Measurements from ENCODE around the gene JARID2. TPM values are rescaled to one million over a fixed set of nuclear protein-coding genes. Genes with fewer than 3 reads are reported as not detected.
"Not testable (repeated sequence)": the region's sequence is repeated elsewhere in the genome, so short reads cannot be mapped to it uniquely, and the experiment has no call there.

JARID2 gene
- total and polyA plus RNA-seq, 7 donors = 1.8 to 7.8 (median 6.1) TPM

GRCh38 chr6:15292721-15293302 is 46.9 kb downstream of the JARID2 start:
- Histone ChIP-seq H3K4me3 (no peak overlapping the region), H3K4me1 (peaks cover 0 to 34% (median 27%) of the 10 kb centered on the region in 4 donors), H3K27ac (no peak overlapping the region), H3K36me3 (no peaks in the 10 kb centered on the region), H3K27me3 (no peaks in the 10 kb centered on the region), H3K9me3 (no peaks in the 10 kb centered on the region)
- no peak for DNase-seq
- TF ChIP-seq POLR2AphosphoS5 (IDR thresholded peaks at IDR 0.05) (no peak), EP300 (IDR thresholded peaks at IDR 0.05) (no peak), POLR2A (IDR thresholded peaks at IDR 0.05) (no peak), CTCF (IDR thresholded peaks at IDR 0.05) (no peak)
- intact Hi-C loops (cut with DNase I) = no loop called here
- WGBS, 2 donors = 93 to 94% methylated on average over 7 of the region's 7 CpGs

DNA sequence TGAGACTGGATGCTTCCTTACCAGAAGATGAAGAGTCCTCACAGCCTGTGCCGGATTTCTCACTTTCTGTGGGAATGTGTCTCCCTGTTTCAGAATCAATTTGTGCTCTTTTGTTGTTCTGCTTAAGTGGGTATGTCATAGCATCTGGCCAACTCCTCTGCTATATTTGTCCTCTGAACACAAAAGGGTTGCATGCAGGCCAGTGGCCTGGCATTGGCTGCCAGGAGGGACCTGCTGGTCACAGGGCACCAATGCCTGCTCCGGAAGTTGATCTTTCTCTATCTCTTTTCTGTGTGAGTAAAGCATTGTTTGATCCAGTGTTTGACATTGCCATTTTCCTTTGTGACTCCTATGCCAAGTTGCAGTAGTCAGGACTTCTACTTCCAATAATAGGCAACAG is 47.8 kb downstream of the JARID2 start:
- Histone ChIP-seq H3K27me3 (no peaks in the 10 kb centered on the region), H3K9me3 (no peaks in the 10 kb centered on the region), H3K4me3 (no peak overlapping the region), H3K36me3 (no peaks in the 10 kb centered on the region), H3K27ac (no peak overlapping the region), H3K4me1 (peaks cover 0 to 31% (median 28%) of the 10 kb centered on the region in 4 donors)
- intact Hi-C loops (cut with DNase I) = no loop called here
- WGBS, 2 donors = 88% methylated on average over 2 of the region's 2 CpGs
- no peak for TF ChIP-seq POLR2AphosphoS5 (IDR thresholded peaks at IDR 0.05)
- no peak for TF ChIP-seq CTCF (IDR thresholded peaks at IDR 0.05)
- TF ChIP-seq POLR2A (IDR thresholded peaks at IDR 0.05) = no peak
- no peak for TF ChIP-seq EP300 (IDR thresholded peaks at IDR 0.05)
- DNase-seq = no peak

- no peak for TF ChIP-seq EP300 (IDR thresholded peaks at IDR 0.05)
- no peak for TF ChIP-seq POLR2A (IDR thresholded peaks at IDR 0.05)
- TF ChIP-seq POLR2AphosphoS5 (IDR thresholded peaks at IDR 0.05) = no peak
- TF ChIP-seq CTCF (IDR thresholded peaks at IDR 0.05) = no peak
- Histone ChIP-seq H3K4me3 (no peak overlapping the region), H3K36me3 (no peaks in the 10 kb centered on the region), H3K4me1 (peaks cover 0 to 28% (median 25%) of the 10 kb centered on the region in 4 donors), H3K27me3 (no peaks in the 10 kb centered on the region), H3K9me3 (no peaks in the 10 kb centered on the region), H3K27ac (no peak overlapping the region)
- intact Hi-C loops (cut with DNase I) = no loop called here
- WGBS, 2 donors = 96 to 98% methylated on average over 5 of the region's 5 CpGs
- no peak for DNase-seq
Measured at GRCh38 chr6:15294504-15294903, 48.6 kb downstream of the JARID2 start.

GRCh38 chr6:15296249-15296648 is 50.4 kb downstream of the JARID2 start:
- Histone ChIP-seq H3K4me1 (peaks cover 0 to 35% (median 23%) of the 10 kb centered on the region in 4 donors), H3K4me3 (no peak overlapping the region), H3K36me3 (no peaks in the 10 kb centered on the region), H3K27ac (no peak overlapping the region), H3K27me3 (no peaks in the 10 kb centered on the region), H3K9me3 (no peaks in the 10 kb centered on the region)
- no peak for DNase-seq
- 71 to 87% methylated on average over 5 of the region's 5 CpGs for WGBS, 2 donors
- TF ChIP-seq POLR2AphosphoS5 (IDR thresholded peaks at IDR 0.05) = no peak
- no peak for TF ChIP-seq EP300 (IDR thresholded peaks at IDR 0.05)
- TF ChIP-seq POLR2A (IDR thresholded peaks at IDR 0.05) = no peak
- no peak for TF ChIP-seq CTCF (IDR thresholded peaks at IDR 0.05)
- intact Hi-C loops (cut with DNase I) = no loop called here

DNA sequence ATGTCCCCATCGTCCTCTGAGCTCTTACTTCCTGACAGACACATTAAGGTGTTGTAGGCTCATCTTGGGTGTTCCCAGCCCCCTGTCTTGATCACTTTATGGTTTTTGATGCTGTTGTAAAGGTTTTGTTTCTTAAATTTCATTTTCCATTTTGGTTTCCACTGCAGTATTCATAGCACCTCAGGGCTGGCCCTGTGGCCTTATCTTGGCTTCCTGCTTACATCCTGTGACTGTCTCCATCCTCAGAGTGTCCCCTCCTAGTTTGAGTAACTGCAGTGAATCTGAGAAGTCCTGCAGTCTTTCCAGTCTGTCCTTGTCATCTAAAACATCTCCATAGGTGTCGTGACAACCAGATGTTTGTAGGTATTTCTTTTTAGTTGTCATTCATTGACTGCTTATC is 50.9 kb downstream of the JARID2 start:
- no peak overlapping the region for H3K27ac ChIP-seq
- H3K36me3 ChIP-seq = no peaks in the 10 kb centered on the region
- WGBS, 2 donors = 63 to 87% methylated on average over 2 of the region's 2 CpGs
- DNase-seq = no peak
- intact Hi-C loops (cut with DNase I) = no loop called here
- no peak overlapping the region for H3K4me3 ChIP-seq
- peaks cover 0 to 35% (median 23%) of the 10 kb centered on the region in 4 donors for H3K4me1 ChIP-seq
- H3K9me3 ChIP-seq = no peaks in the 10 kb centered on the region
- TF ChIP-seq EP300 (IDR thresholded peaks at IDR 0.05) (no peak), CTCF (IDR thresholded peaks at IDR 0.05) (no peak), POLR2A (IDR thresholded peaks at IDR 0.05) (no peak)
- H3K27me3 ChIP-seq = no peaks in the 10 kb centered on the region

DNA sequence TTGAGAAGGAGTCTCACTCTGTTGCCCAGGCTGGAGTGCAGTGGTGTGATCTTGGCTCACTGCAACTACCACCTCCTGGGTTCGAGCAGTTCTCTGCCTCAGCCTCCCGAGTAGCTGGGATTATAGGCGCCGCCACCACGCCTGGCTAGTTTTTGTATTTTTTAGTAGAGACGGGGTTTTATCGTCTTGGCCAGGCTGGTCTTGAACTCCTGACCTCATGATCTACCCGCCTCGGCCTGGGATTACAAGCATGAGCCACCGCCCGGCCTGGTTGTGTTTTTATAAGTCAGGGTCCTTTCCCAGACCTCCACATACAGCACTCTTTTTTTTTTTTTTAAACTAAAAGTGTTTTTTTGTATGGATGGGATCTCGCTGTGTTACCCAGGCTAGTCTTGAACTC is 51.3 kb downstream of the JARID2 start:
- H3K27me3 ChIP-seq; H3K4me3 ChIP-seq; DNase-seq; H3K9me3 ChIP-seq; H3K36me3 ChIP-seq; intact Hi-C loops (cut with DNase I); H3K27ac ChIP-seq: not testable (repeated sequence)
- peaks cover 0 to 35% (median 23%) of the 10 kb centered on the region in 4 donors for H3K4me1 ChIP-seq
- WGBS, 2 donors = 94% methylated on average over 12 of the region's 12 CpGs

All from sigmoid colon (tissue), 7 donors.